Peyer's patch (tissue), 4 donors: ENCODE measurements around the gene FLRT2. TPM values are rescaled to one million over a fixed set of nuclear protein-coding genes. Genes with fewer than 3 reads are reported as not detected.

Source experiments
- DNase-seq, 3 donors: peaks; one replicate each; pipeline ENCODE4 v3.0.0-alpha.2; 2017 to 2019
- H3K27ac ChIP-seq, 4 donors: fragments of 200-600 bp; sonication (generic); one replicate each; pipeline ENCODE4 v1.5.1; 2016 to 2019
- H3K27me3 ChIP-seq, 2 donors: fragments of 200-600 bp; sonication (generic); one replicate each; pipeline ENCODE4 v1.5.1; 2019
- H3K36me3 ChIP-seq, 3 donors: fragments of 200-600 bp; sonication (generic); one replicate each; pipeline ENCODE4 v1.5.1; 2016 to 2019
- H3K4me1 ChIP-seq, 4 donors: fragments of 200-600 bp; sonication (generic); one replicate each; pipeline ENCODE4 v1.5.1; 2016 to 2019
- H3K4me3 ChIP-seq, 4 donors: fragments of 200-600 bp; sonication (generic); 1 replicate in 3 of 4; 2 replicates in 1 of 4; pipeline ENCODE4 v1.5.1; 2016 to 2019; ENCODE audit warnings: mild to moderate bottlenecking in 1 of 4
- H3K9me3 ChIP-seq, 4 donors: fragments of 200-600 bp; sonication (generic); one replicate each; pipeline ENCODE4 v1.5.1; 2016 to 2019; ENCODE audit warnings: mild to moderate bottlenecking in 1 of 4
- POLR2A ChIP-seq, 2 donors: fragments of 450-650 bp; IDR thresholded peaks; one replicate each; pipeline ENCODE4 v1.5.1; 2017; ENCODE audit warnings: antibody characterized with exemption in 2 of 2, mild to moderate bottlenecking in 2 of 2, moderate library complexity in 2 of 2
- total RNA-seq, 4 donors: library from RNA; depleted of rRNA; stranded (reverse); fragments of >200 nt; gene quantifications; one replicate each; pipeline ENCODE4 v1.1.0, GENCODE V29; 2016
- TF ChIP-seq, protein P1 (sequence below), 6 experiments: fragments of 450-650 bp in 4 of 6; fragments of 200-600 bp in 2 of 6; sonication (generic) in 1 of 6; IDR thresholded peaks; one replicate each; pipeline ENCODE4 v1.5.1; 2017 to 2019; ENCODE audit warnings: antibody characterized with exemption in 6 of 6, mild to moderate bottlenecking in 3 of 6, moderate library complexity in 1 of 6

The FLRT2 gene
- total RNA-seq, 4 donors from 2014 or later = 1.1 to 4.8 (median 2.2) TPM

DNA sequence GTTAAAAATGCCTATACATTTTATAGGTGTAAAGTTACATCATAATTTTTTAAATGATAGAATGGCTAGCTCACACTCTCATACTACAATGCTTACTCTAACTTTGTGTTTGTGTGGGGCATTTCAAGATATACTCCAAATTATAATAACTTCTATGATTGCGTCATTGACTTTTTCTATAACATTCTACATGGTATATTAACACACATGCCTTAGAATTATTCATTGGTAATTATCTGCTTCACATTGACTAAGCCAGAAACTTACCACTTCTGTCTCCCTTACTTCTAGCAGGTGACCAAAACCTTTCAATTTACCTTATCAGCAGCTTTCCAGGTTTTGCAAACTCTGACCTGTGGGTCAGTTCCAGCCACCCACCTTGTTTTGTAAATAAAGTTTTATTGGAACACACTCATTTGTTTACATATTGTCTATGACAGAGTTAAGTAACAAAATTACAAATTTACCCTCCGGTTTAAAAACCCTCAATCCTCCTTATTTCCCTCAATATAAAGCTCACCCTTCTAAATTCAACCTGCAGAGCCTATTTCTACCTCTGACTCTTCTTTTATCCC is 12.7 kb upstream of the FLRT2 start:
- TF ChIP-seq, protein P1, sequence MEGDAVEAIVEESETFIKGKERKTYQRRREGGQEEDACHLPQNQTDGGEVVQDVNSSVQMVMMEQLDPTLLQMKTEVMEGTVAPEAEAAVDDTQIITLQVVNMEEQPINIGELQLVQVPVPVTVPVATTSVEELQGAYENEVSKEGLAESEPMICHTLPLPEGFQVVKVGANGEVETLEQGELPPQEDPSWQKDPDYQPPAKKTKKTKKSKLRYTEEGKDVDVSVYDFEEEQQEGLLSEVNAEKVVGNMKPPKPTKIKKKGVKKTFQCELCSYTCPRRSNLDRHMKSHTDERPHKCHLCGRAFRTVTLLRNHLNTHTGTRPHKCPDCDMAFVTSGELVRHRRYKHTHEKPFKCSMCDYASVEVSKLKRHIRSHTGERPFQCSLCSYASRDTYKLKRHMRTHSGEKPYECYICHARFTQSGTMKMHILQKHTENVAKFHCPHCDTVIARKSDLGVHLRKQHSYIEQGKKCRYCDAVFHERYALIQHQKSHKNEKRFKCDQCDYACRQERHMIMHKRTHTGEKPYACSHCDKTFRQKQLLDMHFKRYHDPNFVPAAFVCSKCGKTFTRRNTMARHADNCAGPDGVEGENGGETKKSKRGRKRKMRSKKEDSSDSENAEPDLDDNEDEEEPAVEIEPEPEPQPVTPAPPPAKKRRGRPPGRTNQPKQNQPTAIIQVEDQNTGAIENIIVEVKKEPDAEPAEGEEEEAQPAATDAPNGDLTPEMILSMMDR (IDR thresholded peaks at IDR 0.05) = no peak
- no peak for TF ChIP-seq POLR2A (IDR thresholded peaks at IDR 0.05)
- H3K4me3 ChIP-seq = no peak overlapping the region
- no peaks in the 10 kb centered on the region for H3K27me3 ChIP-seq
- no peaks in the 10 kb centered on the region for H3K36me3 ChIP-seq
- H3K4me1 ChIP-seq = peaks cover 0 to 3% (median 0%) of the 10 kb centered on the region in 4 donors
- no peak for DNase-seq
- no peaks in the 10 kb centered on the region for H3K9me3 ChIP-seq
- H3K27ac ChIP-seq = no peak overlapping the region

DNA sequence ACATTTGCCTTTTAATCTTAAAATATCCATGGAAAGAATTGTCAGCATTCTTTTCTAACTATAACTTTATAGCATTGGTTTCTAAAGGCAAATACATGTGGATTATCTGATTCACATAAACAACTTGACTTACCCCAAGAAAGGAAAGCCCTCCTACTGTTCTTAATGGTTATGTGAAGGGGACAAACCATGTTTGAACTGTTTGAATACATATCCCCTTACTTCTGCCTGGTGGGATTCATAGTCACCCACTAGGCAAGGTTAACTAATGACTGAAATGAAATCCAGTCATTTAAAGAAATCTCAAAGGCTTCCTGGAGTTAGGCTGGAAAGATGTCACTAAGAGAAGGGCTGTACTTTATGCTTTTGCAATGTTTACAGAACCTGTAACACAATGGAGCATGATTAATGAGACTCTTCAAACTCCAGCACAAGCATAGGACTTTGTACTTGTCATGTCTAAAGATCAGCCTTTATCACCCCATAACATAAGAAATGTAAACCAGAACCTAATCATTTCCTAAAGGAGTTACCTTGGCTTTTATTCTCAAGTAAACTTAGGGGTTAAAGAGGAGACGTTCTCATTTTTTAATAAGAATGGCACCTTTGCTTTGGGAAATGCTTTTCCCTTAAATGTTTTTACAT is 10.2 kb upstream of the FLRT2 start:
- no peak overlapping the region for H3K27ac ChIP-seq
- no peaks in the 10 kb centered on the region for H3K9me3 ChIP-seq
- no peak overlapping the region for H3K4me3 ChIP-seq
- no peak for DNase-seq
- H3K27me3 ChIP-seq = no peaks in the 10 kb centered on the region
- H3K4me1 ChIP-seq = peaks cover 0 to 3% (median 0%) of the 10 kb centered on the region in 4 donors
- H3K36me3 ChIP-seq = no peaks in the 10 kb centered on the region
- TF ChIP-seq POLR2A (IDR thresholded peaks at IDR 0.05) = no peak
- TF ChIP-seq, protein P1 (IDR thresholded peaks at IDR 0.05) = no peak

DNA sequence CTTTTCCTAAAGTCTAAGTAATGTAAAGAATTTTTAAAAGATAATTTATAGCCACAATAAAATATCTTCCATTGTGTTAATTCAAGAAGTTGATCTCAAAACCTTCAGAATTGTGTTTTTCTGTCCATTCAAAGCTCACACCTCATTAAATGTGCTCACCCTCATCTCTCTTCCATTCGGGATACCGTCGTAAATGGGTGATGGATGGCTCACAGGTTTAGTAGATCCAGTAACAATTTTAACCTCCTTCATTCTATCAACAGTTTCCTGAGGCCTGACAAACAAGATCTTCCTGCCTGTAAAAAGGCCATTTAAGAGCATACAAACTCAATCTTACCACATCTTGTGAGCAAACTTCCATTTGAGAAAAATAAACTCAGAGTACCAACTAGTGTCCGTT is 9.4 kb upstream of the FLRT2 start:
- H3K4me1 ChIP-seq = peaks cover 0 to 3% (median 0%) of the 10 kb centered on the region in 4 donors
- no peaks in the 10 kb centered on the region for H3K27me3 ChIP-seq
- no peak overlapping the region for H3K4me3 ChIP-seq
- DNase-seq = no peak
- TF ChIP-seq, protein P1 (IDR thresholded peaks at IDR 0.05) = no peak
- no peak for TF ChIP-seq POLR2A (IDR thresholded peaks at IDR 0.05)
- no peaks in the 10 kb centered on the region for H3K9me3 ChIP-seq
- H3K27ac ChIP-seq = no peak overlapping the region
- no peaks in the 10 kb centered on the region for H3K36me3 ChIP-seq

DNA sequence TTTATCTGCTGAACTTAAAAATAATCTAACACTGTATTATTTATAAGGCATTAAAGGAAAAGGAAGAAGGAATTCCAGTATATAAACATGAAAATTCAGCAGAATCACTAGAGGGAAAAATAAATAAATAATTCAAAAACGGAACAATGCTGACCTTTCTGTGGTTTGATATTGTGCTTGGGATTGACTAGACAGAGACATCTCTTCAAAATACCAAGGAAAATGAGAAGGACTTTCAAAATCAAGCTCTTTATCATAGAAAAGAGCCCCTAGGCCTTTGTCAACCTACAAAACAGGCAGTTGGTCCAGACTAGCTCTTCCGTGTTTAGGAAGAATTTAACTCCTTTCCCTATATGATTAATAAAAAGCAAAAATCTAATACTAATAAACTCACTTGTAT is 6.3 kb upstream of the FLRT2 start:
- Histone ChIP-seq H3K36me3 (no peaks in the 10 kb centered on the region), H3K27ac (no peak overlapping the region), H3K27me3 (no peaks in the 10 kb centered on the region), H3K9me3 (no peaks in the 10 kb centered on the region), H3K4me3 (no peak overlapping the region), H3K4me1 (peaks cover 0 to 3% (median 0%) of the 10 kb centered on the region in 4 donors)
- TF ChIP-seq POLR2A (IDR thresholded peaks at IDR 0.05) = no peak
- TF ChIP-seq, protein P1 (IDR thresholded peaks at IDR 0.05) = no peak
- no peak for DNase-seq

DNA sequence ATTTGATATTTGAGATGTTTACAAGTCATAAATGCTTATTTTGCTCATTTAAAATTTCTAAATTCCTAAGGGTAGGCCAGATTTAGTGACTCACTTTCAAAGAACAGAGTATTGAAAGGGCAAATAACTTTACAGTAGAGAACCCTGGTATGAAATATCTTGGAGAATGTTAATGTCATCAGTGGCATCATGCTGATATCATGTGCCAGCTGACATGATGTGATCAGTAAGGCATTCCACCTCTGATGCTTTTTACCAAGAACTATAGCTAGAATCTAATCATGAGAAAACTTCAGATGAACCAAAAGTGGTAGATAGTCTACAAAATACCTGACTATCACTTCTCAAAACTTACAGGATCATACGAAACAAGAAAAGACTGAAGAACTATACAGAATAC is 2.9 kb upstream of the FLRT2 start:
- Histone ChIP-seq H3K4me1 (peaks cover 0 to 28% (median 0%) of the 10 kb centered on the region in 4 donors), H3K27me3 (peaks cover 0 to 13% of the 10 kb centered on the region in 2 donors), H3K9me3 (no peaks in the 10 kb centered on the region), H3K4me3 (no peak overlapping the region), H3K36me3 (no peaks in the 10 kb centered on the region), H3K27ac (no peak overlapping the region)
- no peak for TF ChIP-seq POLR2A (IDR thresholded peaks at IDR 0.05)
- TF ChIP-seq, protein P1 (IDR thresholded peaks at IDR 0.05) = no peak
- DNase-seq = no peak
